MCF 10A (cell line): Measurements from ENCODE around the gene NPR3. TPM values are rescaled to one million over a fixed set of nuclear protein-coding genes. Genes with fewer than 3 reads are reported as not detected.

Source experiments
- BruUV-seq: library from RNA; stranded (reverse); fragments of 400-500 nt; replicated peaks from 2 replicates; lab custom pipeline; 2021; lab: Mats Ljungman, UMichigan
- CTCF ChIA-PET: fragments of 300-600 bp; sonication (Branson Sonifier 250); formaldehyde crosslinking; extraction: SDS; loops from one replicate; lab custom pipeline; 2021; ENCODE audit warnings: antibody characterized with exemption, inconsistent platforms; lab: Yijun Ruan, JAX
- POLR2A ChIA-PET: fragments of 300-600, 350-650 bp; sonication (Branson Sonifier 250); formaldehyde crosslinking; extraction: SDS; loops from one replicate; lab custom pipeline; 2020; ENCODE audit warnings: antibody characterized with exemption, inconsistent platforms; lab: Yijun Ruan, JAX
- DNase-seq: peaks from one replicate; pipeline ENCODE4 v3.0.0-alpha.2; 2018; ENCODE audit not compliant: unreplicated experiment
- H3K27ac Mint-ChIP-seq: one replicate; pipeline ENCODE4 v1.8.0; 2022; ENCODE audit warnings: mild to moderate bottlenecking, low read depth, mixed read lengths; ENCODE audit not compliant: unreplicated experiment
- H3K27me3 Mint-ChIP-seq: one replicate; pipeline ENCODE4 v1.8.0; 2022; ENCODE audit warnings: mixed read lengths; ENCODE audit not compliant: insufficient read depth, unreplicated experiment
- H3K36me3 Mint-ChIP-seq: one replicate; pipeline ENCODE4 v1.8.0; 2022; ENCODE audit warnings: mild to moderate bottlenecking, moderate library complexity, mixed read lengths; ENCODE audit not compliant: insufficient read depth, unreplicated experiment
- H3K4me1 Mint-ChIP-seq: one replicate; pipeline ENCODE4 v1.8.0; 2022; ENCODE audit warnings: mixed read lengths; ENCODE audit not compliant: insufficient read depth, unreplicated experiment
- H3K4me3 Mint-ChIP-seq: one replicate; pipeline ENCODE4 v1.8.0; 2022; ENCODE audit warnings: mild to moderate bottlenecking, moderate library complexity, mixed read lengths; ENCODE audit not compliant: unreplicated experiment
- H3K9me3 Mint-ChIP-seq: one replicate; pipeline ENCODE4 v1.8.0; 2022; ENCODE audit warnings: mixed read lengths; ENCODE audit not compliant: unreplicated experiment
- CTCF ChIP-seq: fragments of 200-600 bp; IDR thresholded peaks from one replicate; pipeline ENCODE4 v1.8.0; 2022; ENCODE audit warnings: antibody characterized with exemption, mild to moderate bottlenecking; ENCODE audit not compliant: unreplicated experiment
- intact Hi-C: fragments of 100-400 bp; cut with micrococcal nuclease; formaldehyde crosslinking; loops from 2 replicates; pipeline ENCODE4 v1.14.1; 2022
- total RNA-seq: library from RNA; stranded (reverse); gene quantifications from 2 replicates; pipeline ENCODE4 v1.2.3, GENCODE V29; 2022

NPR3 gene
- total RNA-seq, 1 experiment from 2014 or later, result 0.84 TPM

- CTCF ChIA-PET, result interaction anchor here (0.6 to 1.3 kb wide), 11 partner anchors 11 to 762 kb away, joined by 3 to 6 read pairs (median 3); no protein-coding TSS in a partner anchor
- intact Hi-C loops, result loop anchor here (1.0 kb wide), 1 partner anchor 8 kb away; no protein-coding TSS in a partner anchor
Observed at GRCh38 chr5:32805971-32806638, 95.0 kb downstream of the NPR3 start.

GRCh38 chr5:32808783-32809182 lies 97.7 kb downstream of the NPR3 start:
- intact Hi-C loops, result no loop called here
- TF ChIP-seq CTCF, result no peak
- no peak overlapping the region for H3K27ac Mint-ChIP-seq
- no peaks in the 10 kb centered on the region for H3K27me3 Mint-ChIP-seq
- BruUV-seq, result no TSS peak
- ChIA-PET POLR2A (interaction anchor here (0.5 kb wide), 1 partner anchor 56 kb away, joined by 3 read pairs; no protein-coding TSS in a partner anchor), CTCF (interaction anchor here (0.6 to 1.1 kb wide), 3 partner anchors 9 to 491 kb away, joined by 3 read pairs; no protein-coding TSS in a partner anchor)
- no peak overlapping the region for H3K4me3 Mint-ChIP-seq
- H3K9me3 Mint-ChIP-seq, result peaks cover 8% of the 10 kb centered on the region
- no peaks in the 10 kb centered on the region for H3K36me3 Mint-ChIP-seq
- peaks cover 13% of the 10 kb centered on the region for H3K4me1 Mint-ChIP-seq
- no peak for DNase-seq

More at GRCh38 chr5:32805971-32806638, 95.0 kb downstream of the NPR3 start:
- BruUV-seq, result no TSS peak
- POLR2A ChIA-PET, result interaction anchor here (0.7 to 1.1 kb wide), 3 partner anchors 11 to 98 kb away, joined by 3 read pairs; no protein-coding TSS in a partner anchor
- Mint-ChIP-seq H3K4me1 (peaks cover 9% of the 10 kb centered on the region), H3K27me3 (no peaks in the 10 kb centered on the region), H3K4me3 (peak overlapping the region; percentile 22), H3K9me3 (no peaks in the 10 kb centered on the region), H3K36me3 (no peaks in the 10 kb centered on the region), H3K27ac (peak overlapping the region; percentile 53)
- TF ChIP-seq CTCF, result no peak
- peak; percentile 79 for DNase-seq

- no peak for TF ChIP-seq CTCF
- POLR2A ChIA-PET, result interaction anchor here (0.5 kb wide), 1 partner anchor 50 kb away, joined by 3 read pairs; no protein-coding TSS in a partner anchor
- DNase-seq, result peak; percentile 43
- peaks cover 13% of the 10 kb centered on the region for H3K9me3 Mint-ChIP-seq
- H3K27me3 Mint-ChIP-seq, result no peaks in the 10 kb centered on the region
- intact Hi-C loops, result no loop called here
- no TSS peak for BruUV-seq
- H3K4me3 Mint-ChIP-seq, result no peak overlapping the region
- CTCF ChIA-PET, result interaction anchor here (0.8 kb wide), 1 partner anchor 16 kb away, joined by 4 read pairs; no protein-coding TSS in a partner anchor
- no peaks in the 10 kb centered on the region for H3K36me3 Mint-ChIP-seq
- peak overlapping the region; percentile 57 for H3K27ac Mint-ChIP-seq
- H3K4me1 Mint-ChIP-seq, result peaks cover 28% of the 10 kb centered on the region
Observed at GRCh38 chr5:32810804-32811203, 99.7 kb downstream of the NPR3 start.

GRCh38 chr5:32812399-32812798 lies 101.3 kb downstream of the NPR3 start:
- intact Hi-C loops, result no loop called here
- DNase-seq, result no peak
- no peak overlapping the region for H3K4me3 Mint-ChIP-seq
- ChIA-PET POLR2A (no interaction called here), CTCF (interaction anchor here (0.7 to 0.8 kb wide), 2 partner anchors 368 to 1124 kb away, joined by 3 read pairs; partner anchors contain the start of gene RXFP3)
- H3K27ac Mint-ChIP-seq, result no peak overlapping the region
- H3K4me1 Mint-ChIP-seq, result peaks cover 21% of the 10 kb centered on the region
- no peaks in the 10 kb centered on the region for H3K36me3 Mint-ChIP-seq
- TF ChIP-seq CTCF, result no peak
- BruUV-seq, result no TSS peak
- no peaks in the 10 kb centered on the region for H3K27me3 Mint-ChIP-seq
- peaks cover 13% of the 10 kb centered on the region for H3K9me3 Mint-ChIP-seq
